K562 (cell line): Measurements from ENCODE around the gene CAMK2G. TPM values are rescaled to one million over a fixed set of nuclear protein-coding genes. Genes with fewer than 3 reads are reported as not detected.

Experiments
- ATAC-seq: fragments of 200-7000 bp; cut with Tn5 transposase; 3 replicates; pipeline ENCODE4 v1.9.1; 2020; ENCODE audit warnings: moderate library complexity
- BruUV-seq: library from RNA; stranded (reverse); fragments of 400-500 nt; replicated peaks from 2 replicates; lab custom pipeline; 2021; lab: Mats Ljungman, UMichigan
- CTCF ChIA-PET: fragments of 300-600 bp; formaldehyde crosslinking; extraction: SDS; loops from one replicate; lab custom pipeline; 2021; ENCODE audit warnings: low intra/inter-chr PET ratio; lab: Yijun Ruan, JAX
- POLR2A ChIA-PET: fragments of 300-600, 350-650 bp; sonication (Branson Sonifier 250); formaldehyde crosslinking; extraction: SDS; loops from one replicate; lab custom pipeline; 2021; ENCODE audit warnings: antibody characterized with exemption, inconsistent platforms; lab: Yijun Ruan, JAX
- DNase-seq, 4 experiments: peaks; one replicate each; pipeline versions ENCODE4 v3.0.0 to v3.0.0-alpha.2; 2011 to 2018; ENCODE audit warnings: low spot score in 3 of 4, mixed read lengths in 3 of 4; ENCODE audit errors: extremely low read depth in 1 of 4
- FAIRE-seq: peaks from 2 replicates; lab custom pipeline; 2011; peaks lifted over from hg19 to GRCh38; lab: Jason Lieb, UNC
- H2AFZ ChIP-seq: 2 replicates; pipeline ENCODE4 v1.6.0; 2011; ENCODE audit warnings: low read depth, low read length, control low read depth, inconsistent platforms
- H3K27ac ChIP-seq: fragments of 200-600 bp; 3 replicates; pipeline ENCODE4 v1.8.0; 2011; ENCODE audit warnings: low read depth, mild to moderate bottlenecking, control low read depth, inconsistent platforms, low read length, moderate library complexity, mixed read lengths; ENCODE audit errors: extremely low read depth
- H3K27me3 ChIP-seq, 2 experiments: fragments of 300-600 bp in 1 of 2; 2 replicates in 1 of 2; 3 replicates in 1 of 2; pipeline versions ENCODE4 v1.6.0 to v1.8.0; 2011; ENCODE audit warnings: inconsistent platforms in 2 of 2, low read length in 2 of 2, mild to moderate bottlenecking in 1 of 2, mixed read lengths in 1 of 2, moderate library complexity in 1 of 2; ENCODE audit not compliant: control insufficient read depth in 2 of 2, insufficient read depth in 2 of 2
- H3K36me3 ChIP-seq: fragments of 300-600 bp; 3 replicates; pipeline ENCODE4 v1.8.0; 2011; ENCODE audit warnings: mild to moderate bottlenecking, low read length, inconsistent platforms; ENCODE audit not compliant: control insufficient read depth, insufficient read depth
- H3K4me1 ChIP-seq, 2 experiments: fragments of 200-600 bp in 1 of 2; replicated peaks in 1 of 2; 2 replicates in 1 of 2; 3 replicates in 1 of 2; pipeline versions ENCODE4 v1.5.1 to v1.8.0; 2011; ENCODE audit warnings: inconsistent platforms in 2 of 2, low read length in 2 of 2, mild to moderate bottlenecking in 1 of 2, mixed read lengths in 1 of 2, moderate library complexity in 1 of 2; ENCODE audit not compliant: control insufficient read depth in 2 of 2, insufficient read depth in 2 of 2
- H3K4me2 ChIP-seq: 2 replicates; pipeline ENCODE4 v1.6.1; 2011; ENCODE audit warnings: low read length, control low read depth, inconsistent platforms, mixed read lengths; ENCODE audit not compliant: insufficient read depth
- H3K4me3 ChIP-seq: fragments of 200-600 bp; sonication (generic), shearing (Covaris generic); 2 replicates; pipeline ENCODE4 v1.5.1; 2016; ENCODE audit warnings: control low read depth, inconsistent platforms
- H3K79me2 ChIP-seq: fragments of 200-600 bp; 3 replicates; pipeline ENCODE4 v1.8.0; 2011; ENCODE audit warnings: low read length, inconsistent platforms; ENCODE audit not compliant: control insufficient read depth, insufficient read depth
- H3K9ac ChIP-seq, 2 experiments: 2 replicates each; pipeline versions ENCODE4 v1.6.0 to v1.6.1; 2011; ENCODE audit warnings: low read depth in 2 of 2, low read length in 2 of 2, control low read depth in 1 of 2, inconsistent platforms in 1 of 2, mild to moderate bottlenecking in 1 of 2, mixed read lengths in 1 of 2; ENCODE audit not compliant: insufficient read depth in 1 of 2
- H3K9me1 ChIP-seq: one replicate; pipeline ENCODE4 v1.6.0; 2011; ENCODE audit warnings: inconsistent platforms, mild to moderate bottlenecking, low read length, moderate library complexity; ENCODE audit not compliant: control insufficient read depth, insufficient read depth
- H3K9me3 ChIP-seq: replicated peaks from 2 replicates; pipeline ENCODE4 v1.5.1; 2011; ENCODE audit warnings: low read depth, low read length, inconsistent platforms; ENCODE audit not compliant: control insufficient read depth, insufficient read depth
- H4K20me1 ChIP-seq: replicated peaks from 2 replicates; pipeline ENCODE4 v1.6.1; 2011; ENCODE audit warnings: low read length, inconsistent platforms, mixed read lengths; ENCODE audit not compliant: control insufficient read depth, insufficient read depth
- BMI1 ChIP-seq: fragments of 150-350 bp; IDR thresholded peaks from 2 replicates; pipeline ENCODE4 v1.6.1; 2014; ENCODE audit warnings: low read length
- GTF2A2 ChIP-seq: IDR thresholded peaks from 2 replicates; pipeline ENCODE4 v1.6.1; 2016; ENCODE audit warnings: mild to moderate bottlenecking, missing genetic modification characterization, missing compliant biosample characterization
- YY1 ChIP-seq, 3 experiments: IDR thresholded peaks; 2 replicates each; pipeline ENCODE4 v1.6.1; 2011; ENCODE audit warnings: low read length in 2 of 3, mild to moderate bottlenecking in 2 of 3, moderate library complexity in 2 of 3, borderline replicate concordance in 1 of 3, control low read depth in 1 of 3, low read depth in 1 of 3; ENCODE audit not compliant: insufficient read depth in 3 of 3, insufficient replicate concordance in 2 of 3, control insufficient read depth in 1 of 3, insufficient read length in 1 of 3; ENCODE audit errors: extremely low read depth in 1 of 3
- in situ Hi-C: fragments of 300-500 bp; cut with MboI; formaldehyde crosslinking; loops from 4 replicates; pipeline ENCODE4 v1.15.0; 2018; ENCODE audit warnings: inconsistent platforms, mixed read lengths
- intact Hi-C: fragments of 100-400 bp; cut with micrococcal nuclease; formaldehyde crosslinking; loops from 2 replicates; pipeline ENCODE4 v1.14.2; 2022
- polyA plus RNA-seq, 8 experiments: library from polyadenylated mRNA; depleted of rRNA in 4 of 8; stranded (reverse) in 5 of 8; unstranded in 3 of 8; fragments of >200 nt; fragmentation: Nextera tagmentation in 2 of 8; fragmentation: Illumina TruSeq in 1 of 8; extraction: Ambion mirVana in 2 of 8; extraction: Trizol in 1 of 8; gene quantifications; 2 replicates each; pipeline versions ENCODE4 v1.2.1 to v1.2.3, GENCODE V29; 2011 to 2014; ENCODE audit warnings: inconsistent platforms in 1 of 8, missing spikeins in 1 of 8
- total RNA-seq, 7 experiments: library from RNA; depleted of rRNA in 6 of 7; stranded (reverse); fragments of >200 nt in 6 of 7; fragmentation: Illumina TruSeq in 2 of 7; extraction: Trizol in 2 of 7; gene quantifications; 2 replicates each; pipeline versions ENCODE4 v1.2.1 to v1.2.3, GENCODE V29; 2011 to 2021; ENCODE audit warnings: low replicate concordance in 1 of 7

The CAMK2G gene
- total and polyA plus RNA-seq, 9 of the 15 experiments (the other 6 are each of a cell fraction or from before 2014, with no cell fraction given), result 9.0 to 37.9 (median 32.6) TPM

- no peak overlapping the region for H3K27ac ChIP-seq
- no peak overlapping the region for H3K9ac ChIP-seq
- H3K36me3 ChIP-seq, result peaks cover 91% of the 10 kb centered on the region
- H3K4me2 ChIP-seq, result no peak overlapping the region
- intact Hi-C loops (no loop called here), in situ Hi-C loops (no loop called here)
- no peaks in the 10 kb centered on the region for H3K79me2 ChIP-seq
- BruUV-seq, result no TSS peak
- no peaks in the 10 kb centered on the region for H3K27me3 ChIP-seq
- peaks cover 5% of the 10 kb centered on the region for H4K20me1 ChIP-seq
- POLR2A ChIA-PET, result interaction anchor here (0.7 to 1.0 kb wide), 2 partner anchors 10 to 14 kb away, joined by 3 read pairs; no protein-coding TSS in a partner anchor
- ATAC-seq (no peak), FAIRE-seq (no peak)
- H2AFZ ChIP-seq, result no peak overlapping the region
- CTCF ChIA-PET, result no interaction called here
- peaks cover 3 to 21% of the 10 kb centered on the region in 2 experiments for H3K4me1 ChIP-seq
- H3K9me3 ChIP-seq, result no peaks in the 10 kb centered on the region
- TF ChIP-seq BMI1, result no peak
- TF ChIP-seq YY1 (IDR thresholded peaks at IDR 0.05; ENCODE audit: borderline replicate concordance in 1 of 3, control insufficient read depth in 1 of 3, extremely low read depth in 1 of 3, insufficient read depth in 3 of 3, insufficient read length in 1 of 3, insufficient replicate concordance in 2 of 3, low read depth in 1 of 3, low read length in 2 of 3), result peak in 1 of 3 experiments; percentile 26
- no peak for TF ChIP-seq GTF2A2 (tag)
- TF ChIP-seq, all 486 proteins: peak for 1
- no peak overlapping the region for H3K4me3 ChIP-seq
- no peak for DNase-seq
- peaks cover 4% of the 10 kb centered on the region for H3K9me1 ChIP-seq
Measured at GRCh38 chr10:73803680-73804286, 70.6 kb downstream of the CAMK2G start.
